H1 (cell line): ENCODE data around the gene SOX12. TPM values are rescaled to one million over a fixed set of nuclear protein-coding genes. Genes with fewer than 3 reads are reported as not detected.

Experiments
- CREB1 ChIP-seq: IDR thresholded peaks from 2 replicates; pipeline ENCODE4 v1.6.1; 2012; ENCODE audit warnings: inconsistent platforms
- KDM4A ChIP-seq: IDR thresholded peaks from one replicate; pipeline ENCODE4 v1.7.1; 2012; ENCODE audit warnings: low read depth, mild to moderate bottlenecking, moderate library complexity, low read length, inconsistent platforms; ENCODE audit not compliant: severe bottlenecking
- NANOG ChIP-seq: IDR thresholded peaks from 2 replicates; pipeline ENCODE4 v1.6.1; 2011; ENCODE audit warnings: low read length, low read depth, mild to moderate bottlenecking, inconsistent platforms; ENCODE audit not compliant: insufficient read depth, poor library complexity, severe bottlenecking
- NRF1 ChIP-seq: IDR thresholded peaks from 2 replicates; pipeline ENCODE4 v1.6.1; 2011; ENCODE audit warnings: mild to moderate bottlenecking, low read depth, low read length, improper control_type of control experiment
- POLR2A ChIP-seq, 2 experiments: IDR thresholded peaks; 1 replicate in 1 of 2; 2 replicates in 1 of 2; pipeline ENCODE4 v1.6.1; 2011; ENCODE audit warnings: low read depth in 2 of 2, low read length in 2 of 2, mild to moderate bottlenecking in 2 of 2; ENCODE audit errors: control extremely low read depth in 1 of 2
- TEAD4 ChIP-seq: IDR thresholded peaks from 2 replicates; pipeline ENCODE4 v1.6.1; 2012; ENCODE audit warnings: low read depth, low read length, inconsistent platforms, mixed read lengths
- polyA plus RNA-seq, 7 experiments: library from polyadenylated mRNA; depleted of rRNA in 3 of 7; stranded (reverse) in 5 of 7; unstranded in 2 of 7; fragments of >200 nt in 5 of 7; fragments of 200-250 nt in 2 of 7; gene quantifications; 1 replicate in 5 of 7; 2 replicates in 1 of 7; 4 replicates in 1 of 7; pipeline versions ENCODE4 v1.2.1 to v1.2.3, GENCODE V29; 2011 to 2013; ENCODE audit warnings: missing spikeins in 2 of 7, mixed read lengths in 2 of 7
- total RNA-seq: library from RNA; stranded (reverse); fragmentation: NEBNext Ultra II Directional; extraction: Animal tissue kit (Norgen Biotek cat#: 25700); gene quantifications from 2 replicates; pipeline ENCODE4 v1.2.1, GENCODE V29; 2021
- TF ChIP-seq, protein P1 (sequence below): fragments of 300-600 bp; sonication (generic); IDR thresholded peaks from 2 replicates; pipeline ENCODE4 v1.7.1; 2012; ENCODE audit warnings: low read length, moderate library complexity, mild to moderate bottlenecking, inconsistent platforms; ENCODE audit not compliant: insufficient replicate concordance
- TF ChIP-seq, protein P2 (sequence below): IDR thresholded peaks from 2 replicates; pipeline ENCODE4 v1.6.1; 2012; ENCODE audit warnings: inconsistent platforms

SOX12 gene
- total and polyA plus RNA-seq, 2 of the 8 experiments (the other 6 are each of a cell fraction or from before 2014, with no cell fraction given): 6.4 to 63.0 TPM

DNA sequence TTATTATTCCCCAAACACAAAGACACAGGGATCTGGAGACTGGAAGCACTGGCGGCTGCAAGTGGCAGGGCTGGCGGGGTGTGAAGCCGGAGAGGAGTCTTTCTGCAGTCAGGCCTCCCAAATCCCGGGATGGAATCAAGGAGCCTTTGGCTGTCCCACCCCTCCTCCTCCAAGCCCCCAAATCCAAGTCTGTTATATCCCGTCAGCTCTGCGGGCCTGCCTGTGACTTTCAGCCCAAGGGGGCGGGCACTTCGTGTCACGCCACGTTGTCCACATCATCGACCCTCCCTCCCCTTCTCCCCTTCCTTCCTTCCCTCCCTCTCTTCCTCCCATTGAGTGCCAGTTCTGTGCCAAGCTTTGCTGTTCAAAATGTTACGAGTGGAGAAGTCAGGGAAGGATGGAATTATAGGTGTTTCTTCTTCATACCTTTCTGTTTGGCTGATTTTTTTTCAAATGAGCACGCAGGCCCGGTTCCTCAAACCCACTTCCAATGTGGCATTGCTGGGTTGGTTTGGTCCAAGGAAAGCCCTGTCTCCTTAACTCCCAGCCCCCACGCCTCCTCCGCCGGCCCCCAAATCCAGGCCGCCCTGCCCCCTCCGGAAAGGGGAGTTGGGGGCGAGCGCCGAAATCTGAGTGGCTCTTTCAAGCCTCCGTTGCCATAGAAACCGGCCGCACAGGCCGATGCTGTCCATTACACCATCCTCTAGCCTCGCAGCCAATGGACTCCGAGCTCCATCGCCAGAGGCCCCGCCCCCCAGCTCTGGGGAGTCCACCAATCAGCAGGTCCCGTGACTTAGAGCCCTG, 15.3 kb upstream of the SOX12 start (continued):
- TF ChIP-seq, protein P1, sequence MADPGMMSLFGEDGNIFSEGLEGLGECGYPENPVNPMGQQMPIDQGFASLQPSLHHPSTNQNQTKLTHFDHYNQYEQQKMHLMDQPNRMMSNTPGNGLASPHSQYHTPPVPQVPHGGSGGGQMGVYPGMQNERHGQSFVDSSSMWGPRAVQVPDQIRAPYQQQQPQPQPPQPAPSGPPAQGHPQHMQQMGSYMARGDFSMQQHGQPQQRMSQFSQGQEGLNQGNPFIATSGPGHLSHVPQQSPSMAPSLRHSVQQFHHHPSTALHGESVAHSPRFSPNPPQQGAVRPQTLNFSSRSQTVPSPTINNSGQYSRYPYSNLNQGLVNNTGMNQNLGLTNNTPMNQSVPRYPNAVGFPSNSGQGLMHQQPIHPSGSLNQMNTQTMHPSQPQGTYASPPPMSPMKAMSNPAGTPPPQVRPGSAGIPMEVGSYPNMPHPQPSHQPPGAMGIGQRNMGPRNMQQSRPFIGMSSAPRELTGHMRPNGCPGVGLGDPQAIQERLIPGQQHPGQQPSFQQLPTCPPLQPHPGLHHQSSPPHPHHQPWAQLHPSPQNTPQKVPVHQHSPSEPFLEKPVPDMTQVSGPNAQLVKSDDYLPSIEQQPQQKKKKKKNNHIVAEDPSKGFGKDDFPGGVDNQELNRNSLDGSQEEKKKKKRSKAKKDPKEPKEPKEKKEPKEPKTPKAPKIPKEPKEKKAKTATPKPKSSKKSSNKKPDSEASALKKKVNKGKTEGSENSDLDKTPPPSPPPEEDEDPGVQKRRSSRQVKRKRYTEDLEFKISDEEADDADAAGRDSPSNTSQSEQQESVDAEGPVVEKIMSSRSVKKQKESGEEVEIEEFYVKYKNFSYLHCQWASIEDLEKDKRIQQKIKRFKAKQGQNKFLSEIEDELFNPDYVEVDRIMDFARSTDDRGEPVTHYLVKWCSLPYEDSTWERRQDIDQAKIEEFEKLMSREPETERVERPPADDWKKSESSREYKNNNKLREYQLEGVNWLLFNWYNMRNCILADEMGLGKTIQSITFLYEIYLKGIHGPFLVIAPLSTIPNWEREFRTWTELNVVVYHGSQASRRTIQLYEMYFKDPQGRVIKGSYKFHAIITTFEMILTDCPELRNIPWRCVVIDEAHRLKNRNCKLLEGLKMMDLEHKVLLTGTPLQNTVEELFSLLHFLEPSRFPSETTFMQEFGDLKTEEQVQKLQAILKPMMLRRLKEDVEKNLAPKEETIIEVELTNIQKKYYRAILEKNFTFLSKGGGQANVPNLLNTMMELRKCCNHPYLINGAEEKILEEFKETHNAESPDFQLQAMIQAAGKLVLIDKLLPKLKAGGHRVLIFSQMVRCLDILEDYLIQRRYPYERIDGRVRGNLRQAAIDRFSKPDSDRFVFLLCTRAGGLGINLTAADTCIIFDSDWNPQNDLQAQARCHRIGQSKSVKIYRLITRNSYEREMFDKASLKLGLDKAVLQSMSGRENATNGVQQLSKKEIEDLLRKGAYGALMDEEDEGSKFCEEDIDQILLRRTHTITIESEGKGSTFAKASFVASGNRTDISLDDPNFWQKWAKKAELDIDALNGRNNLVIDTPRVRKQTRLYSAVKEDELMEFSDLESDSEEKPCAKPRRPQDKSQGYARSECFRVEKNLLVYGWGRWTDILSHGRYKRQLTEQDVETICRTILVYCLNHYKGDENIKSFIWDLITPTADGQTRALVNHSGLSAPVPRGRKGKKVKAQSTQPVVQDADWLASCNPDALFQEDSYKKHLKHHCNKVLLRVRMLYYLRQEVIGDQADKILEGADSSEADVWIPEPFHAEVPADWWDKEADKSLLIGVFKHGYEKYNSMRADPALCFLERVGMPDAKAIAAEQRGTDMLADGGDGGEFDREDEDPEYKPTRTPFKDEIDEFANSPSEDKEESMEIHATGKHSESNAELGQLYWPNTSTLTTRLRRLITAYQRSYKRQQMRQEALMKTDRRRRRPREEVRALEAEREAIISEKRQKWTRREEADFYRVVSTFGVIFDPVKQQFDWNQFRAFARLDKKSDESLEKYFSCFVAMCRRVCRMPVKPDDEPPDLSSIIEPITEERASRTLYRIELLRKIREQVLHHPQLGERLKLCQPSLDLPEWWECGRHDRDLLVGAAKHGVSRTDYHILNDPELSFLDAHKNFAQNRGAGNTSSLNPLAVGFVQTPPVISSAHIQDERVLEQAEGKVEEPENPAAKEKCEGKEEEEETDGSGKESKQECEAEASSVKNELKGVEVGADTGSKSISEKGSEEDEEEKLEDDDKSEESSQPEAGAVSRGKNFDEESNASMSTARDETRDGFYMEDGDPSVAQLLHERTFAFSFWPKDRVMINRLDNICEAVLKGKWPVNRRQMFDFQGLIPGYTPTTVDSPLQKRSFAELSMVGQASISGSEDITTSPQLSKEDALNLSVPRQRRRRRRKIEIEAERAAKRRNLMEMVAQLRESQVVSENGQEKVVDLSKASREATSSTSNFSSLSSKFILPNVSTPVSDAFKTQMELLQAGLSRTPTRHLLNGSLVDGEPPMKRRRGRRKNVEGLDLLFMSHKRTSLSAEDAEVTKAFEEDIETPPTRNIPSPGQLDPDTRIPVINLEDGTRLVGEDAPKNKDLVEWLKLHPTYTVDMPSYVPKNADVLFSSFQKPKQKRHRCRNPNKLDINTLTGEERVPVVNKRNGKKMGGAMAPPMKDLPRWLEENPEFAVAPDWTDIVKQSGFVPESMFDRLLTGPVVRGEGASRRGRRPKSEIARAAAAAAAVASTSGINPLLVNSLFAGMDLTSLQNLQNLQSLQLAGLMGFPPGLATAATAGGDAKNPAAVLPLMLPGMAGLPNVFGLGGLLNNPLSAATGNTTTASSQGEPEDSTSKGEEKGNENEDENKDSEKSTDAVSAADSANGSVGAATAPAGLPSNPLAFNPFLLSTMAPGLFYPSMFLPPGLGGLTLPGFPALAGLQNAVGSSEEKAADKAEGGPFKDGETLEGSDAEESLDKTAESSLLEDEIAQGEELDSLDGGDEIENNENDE: no peak
- TF ChIP-seq TEAD4: no peak
- TF ChIP-seq, protein P2, sequence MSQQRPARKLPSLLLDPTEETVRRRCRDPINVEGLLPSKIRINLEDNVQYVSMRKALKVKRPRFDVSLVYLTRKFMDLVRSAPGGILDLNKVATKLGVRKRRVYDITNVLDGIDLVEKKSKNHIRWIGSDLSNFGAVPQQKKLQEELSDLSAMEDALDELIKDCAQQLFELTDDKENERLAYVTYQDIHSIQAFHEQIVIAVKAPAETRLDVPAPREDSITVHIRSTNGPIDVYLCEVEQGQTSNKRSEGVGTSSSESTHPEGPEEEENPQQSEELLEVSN: peak; percentile 48; the same call in 1 of the 2 replicates
- TF ChIP-seq POLR2A (IDR thresholded peaks at IDR 0.05; ENCODE audit: control extremely low read depth in 1 of 2, low read depth in 2 of 2, low read length in 2 of 2): peak; percentile 54 to 77
- TF ChIP-seq NANOG: no peak
- TF ChIP-seq KDM4A: no peak
- TF ChIP-seq CREB1: peak; percentile 53; the same call in 1 of the 2 replicates
- no peak for TF ChIP-seq NRF1
